ENCODE measurements around the gene UBR1.

DNA sequence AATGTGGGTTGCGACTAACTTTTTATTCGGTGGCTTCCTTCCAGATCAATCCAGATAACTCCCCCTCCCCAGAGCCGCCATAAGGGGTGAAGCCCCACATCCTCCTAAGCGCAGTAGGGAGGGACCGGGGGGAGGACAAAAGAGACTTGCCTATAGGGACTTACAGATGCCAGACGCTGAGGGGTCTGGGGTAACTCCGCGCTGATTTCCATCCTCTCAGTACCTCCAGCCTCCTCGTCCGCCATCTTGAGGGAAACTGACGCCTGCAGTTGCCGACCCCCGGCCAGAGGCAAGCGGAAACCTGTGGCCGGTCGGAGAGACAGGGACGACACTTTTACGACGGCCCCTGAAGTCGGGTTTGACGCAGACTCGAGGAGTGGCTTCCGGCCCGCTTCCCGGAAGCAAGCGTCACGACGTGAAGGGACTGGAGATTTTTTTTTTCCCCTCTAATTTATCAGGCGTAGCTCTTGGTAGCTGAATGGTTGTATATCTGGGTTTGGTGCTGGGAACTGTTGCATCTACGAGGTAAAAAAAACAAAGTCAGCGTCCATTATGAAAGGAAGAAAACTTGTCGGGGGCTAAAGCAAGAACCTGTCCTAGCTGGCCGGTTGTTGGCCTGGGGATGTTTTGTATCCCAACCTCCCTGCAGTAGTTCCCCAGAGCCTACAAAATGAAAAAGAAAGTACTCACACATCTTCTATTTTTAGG is at the start of gene UBR1:
- TF ChIP-seq, protein P1, sequence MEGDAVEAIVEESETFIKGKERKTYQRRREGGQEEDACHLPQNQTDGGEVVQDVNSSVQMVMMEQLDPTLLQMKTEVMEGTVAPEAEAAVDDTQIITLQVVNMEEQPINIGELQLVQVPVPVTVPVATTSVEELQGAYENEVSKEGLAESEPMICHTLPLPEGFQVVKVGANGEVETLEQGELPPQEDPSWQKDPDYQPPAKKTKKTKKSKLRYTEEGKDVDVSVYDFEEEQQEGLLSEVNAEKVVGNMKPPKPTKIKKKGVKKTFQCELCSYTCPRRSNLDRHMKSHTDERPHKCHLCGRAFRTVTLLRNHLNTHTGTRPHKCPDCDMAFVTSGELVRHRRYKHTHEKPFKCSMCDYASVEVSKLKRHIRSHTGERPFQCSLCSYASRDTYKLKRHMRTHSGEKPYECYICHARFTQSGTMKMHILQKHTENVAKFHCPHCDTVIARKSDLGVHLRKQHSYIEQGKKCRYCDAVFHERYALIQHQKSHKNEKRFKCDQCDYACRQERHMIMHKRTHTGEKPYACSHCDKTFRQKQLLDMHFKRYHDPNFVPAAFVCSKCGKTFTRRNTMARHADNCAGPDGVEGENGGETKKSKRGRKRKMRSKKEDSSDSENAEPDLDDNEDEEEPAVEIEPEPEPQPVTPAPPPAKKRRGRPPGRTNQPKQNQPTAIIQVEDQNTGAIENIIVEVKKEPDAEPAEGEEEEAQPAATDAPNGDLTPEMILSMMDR (IDR thresholded peaks at IDR 0.05), result no peak
- TF ChIP-seq POLR2A (IDR thresholded peaks at IDR 0.05), result peak in 3 of 4 donors; percentile 25 to 62 (median 61)

All from esophagus squamous epithelium (tissue), 4 donors.